Measurements from ENCODE around the gene GLS. TPM values are rescaled to one million over a fixed set of nuclear protein-coding genes. Genes with fewer than 3 reads are reported as not detected.

GLS gene
- total RNA-seq, 3 donors from 2014 or later (not counting 1 experiment from before 2014, with no cell fraction given) = 279 to 322 (median 285) TPM

DNA sequence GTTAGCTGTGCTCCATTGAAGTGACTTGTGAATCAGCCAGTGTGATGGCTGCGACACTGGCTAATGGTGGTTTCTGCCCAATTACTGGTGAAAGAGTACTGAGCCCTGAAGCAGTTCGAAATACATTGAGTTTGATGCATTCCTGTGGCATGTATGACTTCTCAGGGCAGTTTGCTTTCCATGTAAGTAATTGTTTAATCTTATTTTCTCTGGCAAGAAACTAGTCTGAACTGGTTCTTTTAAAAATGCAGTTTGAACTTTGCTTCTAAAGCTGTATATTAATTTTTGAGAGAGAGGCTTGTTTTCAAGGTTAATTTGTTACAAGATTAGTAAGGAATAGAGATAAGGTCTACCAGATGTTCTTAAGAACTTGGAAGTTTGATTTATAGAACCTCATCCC is 46.7 kb downstream of the GLS start:
- Mint-ChIP-seq H3K27ac (peak overlapping the region; percentile 40 to 53), H3K36me3 (peaks cover 15% of the 10 kb centered on the region), H3K27me3 (ENCODE audit: low read depth in 2 of 2) (no peaks in the 10 kb centered on the region), H3K4me1 (peaks cover 8 to 17% of the 10 kb centered on the region in 2 donors), H3K9me3 (no peaks in the 10 kb centered on the region), H3K4me3 (no peak overlapping the region)
- DNase-seq (no peak), ATAC-seq (no peak)
- Histone ChIP-seq H3K4me3 (ENCODE audit: low read length) (no peak overlapping the region), H3K36me3 (ENCODE audit: control insufficient read depth, insufficient read depth, low read length) (peaks cover 83% of the 10 kb centered on the region), H3K27me3 (ENCODE audit: control insufficient read depth, insufficient read depth, low read length) (no peaks in the 10 kb centered on the region), H3K27ac (ENCODE audit: low read length) (no peak overlapping the region), H3K4me1 (ENCODE audit: control insufficient read depth, insufficient read depth, low read length) (no peaks in the 10 kb centered on the region), H3K9me3 (ENCODE audit: control insufficient read depth, insufficient read depth, low read length) (no peaks in the 10 kb centered on the region)
- intact Hi-C loops (cut with micrococcal nuclease) = no loop called here
- TF ChIP-seq, protein P1, sequence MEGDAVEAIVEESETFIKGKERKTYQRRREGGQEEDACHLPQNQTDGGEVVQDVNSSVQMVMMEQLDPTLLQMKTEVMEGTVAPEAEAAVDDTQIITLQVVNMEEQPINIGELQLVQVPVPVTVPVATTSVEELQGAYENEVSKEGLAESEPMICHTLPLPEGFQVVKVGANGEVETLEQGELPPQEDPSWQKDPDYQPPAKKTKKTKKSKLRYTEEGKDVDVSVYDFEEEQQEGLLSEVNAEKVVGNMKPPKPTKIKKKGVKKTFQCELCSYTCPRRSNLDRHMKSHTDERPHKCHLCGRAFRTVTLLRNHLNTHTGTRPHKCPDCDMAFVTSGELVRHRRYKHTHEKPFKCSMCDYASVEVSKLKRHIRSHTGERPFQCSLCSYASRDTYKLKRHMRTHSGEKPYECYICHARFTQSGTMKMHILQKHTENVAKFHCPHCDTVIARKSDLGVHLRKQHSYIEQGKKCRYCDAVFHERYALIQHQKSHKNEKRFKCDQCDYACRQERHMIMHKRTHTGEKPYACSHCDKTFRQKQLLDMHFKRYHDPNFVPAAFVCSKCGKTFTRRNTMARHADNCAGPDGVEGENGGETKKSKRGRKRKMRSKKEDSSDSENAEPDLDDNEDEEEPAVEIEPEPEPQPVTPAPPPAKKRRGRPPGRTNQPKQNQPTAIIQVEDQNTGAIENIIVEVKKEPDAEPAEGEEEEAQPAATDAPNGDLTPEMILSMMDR (IDR thresholded peaks at IDR 0.05) = no peak
- 98% methylated on average over 2 of the region's 2 CpGs for WGBS (ENCODE audit: insufficient coverage)

DNA sequence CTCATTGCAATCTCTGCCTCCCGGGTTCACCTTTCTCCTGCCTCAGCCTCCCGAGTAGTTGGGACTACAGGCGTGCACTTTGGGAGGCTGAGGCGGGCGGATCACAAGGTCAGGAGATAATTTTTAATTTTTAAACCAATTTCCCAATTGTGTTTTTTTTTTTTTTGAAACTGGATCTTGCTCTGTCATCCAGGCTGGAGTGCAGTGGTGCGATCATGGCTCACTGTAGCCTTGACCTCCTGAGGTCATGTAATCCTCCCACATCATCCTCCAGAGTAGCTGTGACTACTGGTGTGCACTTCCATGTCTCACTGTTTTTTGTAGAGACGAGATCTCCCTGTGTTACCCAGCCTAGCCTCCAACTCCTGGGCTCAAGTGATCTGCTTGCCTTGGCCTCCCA is 49.3 kb downstream of the GLS start:
- H3K27me3 ChIP-seq (ENCODE audit: control insufficient read depth, insufficient read depth, low read length) = no peaks in the 10 kb centered on the region
- H3K4me3 Mint-ChIP-seq = no peak overlapping the region
- H3K4me1 ChIP-seq (ENCODE audit: control insufficient read depth, insufficient read depth, low read length) = no peaks in the 10 kb centered on the region
- H3K27me3 Mint-ChIP-seq (ENCODE audit: low read depth in 2 of 2) = no peaks in the 10 kb centered on the region
- TF ChIP-seq, protein P1 (IDR thresholded peaks at IDR 0.05) = no peak
- DNase-seq = no peak
- H3K4me3 ChIP-seq (ENCODE audit: low read length) = no peak overlapping the region
- H3K27ac Mint-ChIP-seq = peak overlapping the region in 1 of 2 donors; percentile 31
- no peaks in the 10 kb centered on the region for H3K9me3 Mint-ChIP-seq
- H3K36me3 Mint-ChIP-seq = no peaks in the 10 kb centered on the region
- no peak overlapping the region for H3K27ac ChIP-seq (ENCODE audit: low read length)
- intact Hi-C loops (cut with micrococcal nuclease) = no loop called here
- no peak for ATAC-seq
- peaks cover 78% of the 10 kb centered on the region for H3K36me3 ChIP-seq (ENCODE audit: control insufficient read depth, insufficient read depth, low read length)
- no peaks in the 10 kb centered on the region for H3K9me3 ChIP-seq (ENCODE audit: control insufficient read depth, insufficient read depth, low read length)
- WGBS (ENCODE audit: insufficient coverage) = 96% methylated on average over 7 of the region's 7 CpGs
- H3K4me1 Mint-ChIP-seq = peaks cover 0 to 14% of the 10 kb centered on the region in 2 donors

DNA sequence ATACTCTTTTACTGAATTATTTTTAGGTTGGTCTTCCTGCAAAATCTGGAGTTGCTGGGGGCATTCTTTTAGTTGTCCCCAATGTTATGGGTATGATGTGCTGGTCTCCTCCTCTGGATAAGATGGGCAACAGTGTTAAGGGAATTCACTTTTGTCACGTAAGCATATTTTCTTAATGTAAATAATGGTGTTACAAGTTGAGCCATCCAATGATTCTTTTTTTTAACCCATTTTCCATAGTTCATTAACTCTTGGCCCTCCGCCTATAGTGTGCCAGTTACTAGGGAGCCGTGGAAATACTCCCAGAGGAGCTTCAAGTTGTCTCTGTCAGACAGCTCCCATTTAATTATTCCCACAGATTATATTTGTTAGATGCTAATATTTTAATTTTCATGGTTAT is 49.8 kb downstream of the GLS start:
- 100% methylated on average over 2 of the region's 3 CpGs for WGBS (ENCODE audit: insufficient coverage)
- no peak overlapping the region for H3K4me3 Mint-ChIP-seq
- no peak for DNase-seq
- H3K9me3 Mint-ChIP-seq = no peaks in the 10 kb centered on the region
- H3K4me1 Mint-ChIP-seq = peaks cover 0 to 14% of the 10 kb centered on the region in 2 donors
- no peak for ATAC-seq
- peak overlapping the region in 1 of 2 donors; percentile 31 for H3K27ac Mint-ChIP-seq
- H3K27me3 ChIP-seq (ENCODE audit: control insufficient read depth, insufficient read depth, low read length) = no peaks in the 10 kb centered on the region
- no peaks in the 10 kb centered on the region for H3K36me3 Mint-ChIP-seq
- H3K36me3 ChIP-seq (ENCODE audit: control insufficient read depth, insufficient read depth, low read length) = peaks cover 77% of the 10 kb centered on the region
- H3K4me1 ChIP-seq (ENCODE audit: control insufficient read depth, insufficient read depth, low read length) = no peaks in the 10 kb centered on the region
- intact Hi-C loops (cut with micrococcal nuclease) = no loop called here
- no peaks in the 10 kb centered on the region for H3K9me3 ChIP-seq (ENCODE audit: control insufficient read depth, insufficient read depth, low read length)
- no peaks in the 10 kb centered on the region for H3K27me3 Mint-ChIP-seq (ENCODE audit: low read depth in 2 of 2)
- H3K4me3 ChIP-seq (ENCODE audit: low read length) = no peak overlapping the region
- TF ChIP-seq, protein P1 (IDR thresholded peaks at IDR 0.05) = no peak
- H3K27ac ChIP-seq (ENCODE audit: low read length) = no peak overlapping the region

DNA sequence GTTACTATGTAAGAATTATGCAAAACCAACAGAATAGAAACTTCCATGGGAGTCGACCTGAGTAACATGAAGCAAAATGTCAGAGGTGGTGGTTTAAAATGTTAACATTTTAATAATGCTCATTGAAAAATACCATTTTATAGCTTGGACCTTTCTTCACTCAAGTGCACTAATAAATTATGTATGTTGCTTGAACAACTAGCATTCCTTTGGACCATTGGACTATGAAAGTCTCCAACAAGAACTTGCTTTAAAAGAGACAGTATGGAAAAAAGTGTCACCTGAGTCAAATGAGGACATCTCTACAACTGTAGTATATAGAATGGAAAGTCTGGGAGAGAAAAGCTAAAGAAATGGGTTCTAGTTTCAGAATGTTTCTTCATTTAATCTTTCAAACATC is 51.9 kb downstream of the GLS start:
- no peaks in the 10 kb centered on the region for H3K27me3 ChIP-seq (ENCODE audit: control insufficient read depth, insufficient read depth, low read length)
- peak overlapping the region in 1 of 2 donors; percentile 39 for H3K27ac Mint-ChIP-seq
- TF ChIP-seq, protein P1 (IDR thresholded peaks at IDR 0.05) = no peak
- no peaks in the 10 kb centered on the region for H3K36me3 Mint-ChIP-seq
- no peaks in the 10 kb centered on the region for H3K4me1 ChIP-seq (ENCODE audit: control insufficient read depth, insufficient read depth, low read length)
- H3K4me3 Mint-ChIP-seq = no peak overlapping the region
- intact Hi-C loops (cut with micrococcal nuclease) = no loop called here
- ATAC-seq (no peak), DNase-seq (no peak)
- no peak overlapping the region for H3K27ac ChIP-seq (ENCODE audit: low read length)
- H3K4me1 Mint-ChIP-seq = peaks cover 5 to 14% of the 10 kb centered on the region in 2 donors
- peaks cover 59% of the 10 kb centered on the region for H3K36me3 ChIP-seq (ENCODE audit: control insufficient read depth, insufficient read depth, low read length)
- H3K27me3 Mint-ChIP-seq (ENCODE audit: low read depth in 2 of 2) = no peaks in the 10 kb centered on the region
- H3K9me3 Mint-ChIP-seq = no peaks in the 10 kb centered on the region
- no CpG with 5 or more reads among the region's 1 CpG for WGBS (ENCODE audit: insufficient coverage)
- no peaks in the 10 kb centered on the region for H3K9me3 ChIP-seq (ENCODE audit: control insufficient read depth, insufficient read depth, low read length)
- no peak overlapping the region for H3K4me3 ChIP-seq (ENCODE audit: low read length)
